Measurements from ENCODE around the gene MSANTD2. TPM values are rescaled to one million over a fixed set of nuclear protein-coding genes. Genes with fewer than 3 reads are reported as not detected.

MSANTD2 gene
- 17.7 and 21.0 TPM in 2 replicates for total RNA-seq

- H3K4me1 Mint-ChIP-seq, result peaks cover 26% of the 10 kb centered on the region
- H3K36me3 Mint-ChIP-seq (ENCODE audit: low read depth), result peaks cover 9% of the 10 kb centered on the region
- CTCF ChIA-PET, result interaction anchor here (0.9 to 2.7 kb wide), 7 partner anchors 27 to 131 kb away, joined by 3 to 14 read pairs (median 4); partner anchors contain the start of genes SIAE and SPA17
Measured at GRCh38 chr11:124800226-124800929, at the start of gene MSANTD2. Gene MSANTD2 (minus strand): TSS chr11:124800406. CDS start chr11:124800380, 26 bp downstream.

GRCh38 chr11:124846070-124846673 lies 46.0 kb upstream of the MSANTD2 start:
- ChIA-PET POLR2A (interaction anchor here (0.7 kb wide), 1 partner anchor 477 kb away, joined by 3 read pairs; no protein-coding TSS in a partner anchor), CTCF (no interaction called here)
- Mint-ChIP-seq H3K27me3 (peaks cover 84% of the 10 kb centered on the region), H3K4me3 (no peak overlapping the region), H3K4me1 (no peaks in the 10 kb centered on the region), H3K9me3 (no peaks in the 10 kb centered on the region), H3K27ac (no peak overlapping the region), H3K36me3 (ENCODE audit: low read depth) (no peaks in the 10 kb centered on the region)
- intact Hi-C loops (cut with micrococcal nuclease), result no loop called here
- DNase-seq (no peak), ATAC-seq (ENCODE audit: low read depth) (no peak)
- no peak for TF ChIP-seq CTCF (IDR thresholded peaks at IDR 0.05)

More at GRCh38 chr11:124800226-124800929, at the start of gene MSANTD2:
- intact Hi-C loops (cut with micrococcal nuclease), result loop anchor here (1.0 to 5.0 kb wide), 7 partner anchors 36 to 272 kb away; partner anchors contain the start of genes CCDC15, SIAE, SPA17 and TBRG1
- H3K9me3 Mint-ChIP-seq, result no peaks in the 10 kb centered on the region
- H3K4me3 Mint-ChIP-seq, result peak within 1 kb of the TSS; percentile 92
- ATAC-seq (ENCODE audit: low read depth) (peak; percentile 84), DNase-seq (peak; percentile 85)
- POLR2A ChIA-PET, result interaction anchor here (1.0 to 2.1 kb wide), 13 partner anchors 10 to 1088 kb away, joined by 3 to 13 read pairs (median 6); partner anchors contain the start of genes CCDC15, NRGN, SIAE and SPA17
- no peak for TF ChIP-seq CTCF (IDR thresholded peaks at IDR 0.05)
- H3K27me3 Mint-ChIP-seq, result no peaks in the 10 kb centered on the region
- peak within 1 kb of the TSS; percentile 92 for H3K27ac Mint-ChIP-seq

- Mint-ChIP-seq H3K4me3 (no peak overlapping the region), H3K27ac (no peak overlapping the region), H3K9me3 (no peaks in the 10 kb centered on the region), H3K27me3 (peaks cover 84% of the 10 kb centered on the region), H3K4me1 (peaks cover 5% of the 10 kb centered on the region), H3K36me3 (ENCODE audit: low read depth) (no peaks in the 10 kb centered on the region)
- no peak for TF ChIP-seq CTCF (IDR thresholded peaks at IDR 0.05)
- CTCF ChIA-PET, result interaction anchor here (1.1 kb wide), 1 partner anchor 51 kb away, joined by 3 read pairs; no protein-coding TSS in a partner anchor
- POLR2A ChIA-PET, result no interaction called here
- ATAC-seq (ENCODE audit: low read depth), result no peak
- intact Hi-C loops (cut with micrococcal nuclease), result no loop called here
- DNase-seq, result no peak
Measured at GRCh38 chr11:124844664-124845079, 44.5 kb upstream of the MSANTD2 start.

GRCh38 chr11:124843616-124843910 lies 43.4 kb upstream of the MSANTD2 start:
- intact Hi-C loops (cut with micrococcal nuclease), result no loop called here
- no peaks in the 10 kb centered on the region for H3K36me3 Mint-ChIP-seq (ENCODE audit: low read depth)
- ChIA-PET POLR2A (no interaction called here), CTCF (no interaction called here)
- ATAC-seq (ENCODE audit: low read depth), result no peak
- TF ChIP-seq CTCF (IDR thresholded peaks at IDR 0.05), result no peak
- DNase-seq, result no peak
- H3K4me1 Mint-ChIP-seq, result peaks cover 8% of the 10 kb centered on the region
- no peak overlapping the region for H3K4me3 Mint-ChIP-seq
- H3K9me3 Mint-ChIP-seq, result no peaks in the 10 kb centered on the region
- H3K27me3 Mint-ChIP-seq, result peaks cover 80% of the 10 kb centered on the region
- no peak overlapping the region for H3K27ac Mint-ChIP-seq

- Mint-ChIP-seq H3K9me3 (no peaks in the 10 kb centered on the region), H3K27me3 (peaks cover 78% of the 10 kb centered on the region), H3K36me3 (ENCODE audit: low read depth) (no peaks in the 10 kb centered on the region), H3K4me3 (no peak overlapping the region), H3K27ac (no peak overlapping the region), H3K4me1 (peaks cover 8% of the 10 kb centered on the region)
- TF ChIP-seq CTCF (IDR thresholded peaks at IDR 0.05), result no peak
- ATAC-seq (ENCODE audit: low read depth) (no peak), DNase-seq (no peak)
- ChIA-PET CTCF (interaction anchor here (1.1 to 1.2 kb wide), 3 partner anchors 24 to 172 kb away, joined by 3 to 4 read pairs (median 3); no protein-coding TSS in a partner anchor), POLR2A (no interaction called here)
- intact Hi-C loops (cut with micrococcal nuclease), result no loop called here
Measured at GRCh38 chr11:124842305-124842704, 42.1 kb upstream of the MSANTD2 start.

Measured in activated B cell treated with CpG ODN at 0.5 μM for 24 hours (primary cell).